GM21390 (cell line): ENCODE measurements around the gene ROBO1.

ENCODE experiments used
- ATAC-seq: cut with Tn5 transposase; IDR thresholded peaks from one replicate; pipeline ENCODE4 v1.9.1; 2021; ENCODE audit not compliant: unreplicated experiment

Gene ROBO1

DNA sequence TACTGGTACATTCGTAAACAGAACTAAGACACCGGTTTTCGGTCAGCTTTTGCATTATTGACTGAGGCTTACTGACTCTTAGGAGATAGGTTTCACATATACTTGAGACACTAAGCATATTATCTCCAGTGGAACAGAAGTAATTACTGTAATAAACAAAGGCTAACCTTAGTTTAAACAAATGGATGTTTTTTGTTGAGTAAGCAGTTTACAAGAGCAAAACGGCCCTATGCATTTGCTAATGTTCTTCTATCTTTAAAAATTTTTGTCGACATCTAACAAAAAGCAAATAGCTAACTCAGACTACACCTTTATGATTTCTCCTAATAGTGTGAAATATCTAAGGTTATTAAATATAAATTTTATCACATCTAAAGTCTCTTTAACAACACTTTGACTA lies 664.5 kb downstream of the ROBO1 start:
- ATAC-seq = no peak

DNA sequence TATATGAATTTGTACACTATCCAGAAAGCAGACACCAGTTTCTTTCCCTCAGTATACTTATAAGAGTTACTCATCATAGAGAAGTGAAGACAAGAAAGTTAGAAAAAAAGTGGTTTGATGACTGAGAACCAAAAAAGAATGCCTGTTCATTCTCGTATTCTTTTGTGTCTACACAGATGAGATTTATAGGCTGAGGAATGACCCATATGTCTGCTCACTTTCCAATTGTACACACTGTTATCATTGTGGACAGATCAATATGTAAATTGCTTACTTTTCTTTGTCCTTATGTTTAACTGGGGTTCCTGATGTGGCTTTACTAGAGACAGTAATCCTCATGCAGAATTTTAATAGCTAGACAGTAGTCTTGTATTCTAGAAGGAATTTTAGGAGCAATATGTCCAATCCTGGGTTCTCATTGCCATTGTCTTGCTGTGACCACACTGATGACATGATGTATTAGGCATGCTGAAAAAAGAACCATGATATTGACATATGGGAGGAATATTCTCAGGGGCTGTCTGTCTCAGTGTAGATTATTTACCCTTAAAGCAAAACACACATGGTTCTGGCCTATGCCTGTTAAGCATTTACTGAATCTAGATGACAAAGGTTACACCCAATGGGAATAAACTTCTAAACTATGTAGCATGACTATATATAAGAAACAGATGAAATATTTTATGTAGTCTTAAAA lies 669.7 kb downstream of the ROBO1 start:
- no peak for ATAC-seq

DNA sequence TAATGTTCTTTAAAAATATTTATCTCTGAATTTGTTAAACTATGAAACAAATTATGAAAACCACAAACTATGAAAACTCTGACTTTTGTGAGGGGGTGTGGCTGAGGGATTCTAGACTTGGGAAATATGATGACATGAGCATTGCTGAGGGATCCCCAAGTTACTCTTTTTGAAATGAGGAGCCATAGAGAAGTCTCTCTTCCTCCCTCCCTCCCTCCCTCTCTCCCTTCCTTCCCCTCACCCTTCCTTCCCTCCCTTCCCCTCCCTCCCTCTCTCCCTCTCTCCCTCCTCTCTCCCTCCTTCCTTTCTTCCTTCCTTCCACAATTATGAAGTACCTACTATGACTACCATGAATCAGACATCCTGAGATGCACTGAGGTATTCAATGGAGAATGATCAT lies 673.1 kb downstream of the ROBO1 start:
- no peak for ATAC-seq

DNA sequence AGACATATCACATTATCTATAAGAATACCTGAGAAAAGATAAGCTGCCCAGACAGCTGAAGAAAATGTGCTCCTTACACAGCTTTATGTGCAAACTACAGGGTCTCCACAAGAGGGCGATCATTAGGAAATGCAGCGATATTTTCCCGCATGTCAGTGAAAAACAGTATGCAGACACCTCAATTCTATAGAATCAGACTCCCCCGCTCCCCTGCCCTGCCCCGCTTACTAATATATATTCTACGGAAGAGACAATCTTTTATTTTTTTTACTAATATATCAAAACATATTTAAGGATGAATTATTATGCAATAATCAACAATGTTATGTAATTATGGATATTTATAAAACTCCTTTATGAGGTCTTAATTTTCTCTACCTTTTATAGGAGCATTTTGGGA lies 681.3 kb downstream of the ROBO1 start:
- peak; percentile 97 for ATAC-seq

DNA sequence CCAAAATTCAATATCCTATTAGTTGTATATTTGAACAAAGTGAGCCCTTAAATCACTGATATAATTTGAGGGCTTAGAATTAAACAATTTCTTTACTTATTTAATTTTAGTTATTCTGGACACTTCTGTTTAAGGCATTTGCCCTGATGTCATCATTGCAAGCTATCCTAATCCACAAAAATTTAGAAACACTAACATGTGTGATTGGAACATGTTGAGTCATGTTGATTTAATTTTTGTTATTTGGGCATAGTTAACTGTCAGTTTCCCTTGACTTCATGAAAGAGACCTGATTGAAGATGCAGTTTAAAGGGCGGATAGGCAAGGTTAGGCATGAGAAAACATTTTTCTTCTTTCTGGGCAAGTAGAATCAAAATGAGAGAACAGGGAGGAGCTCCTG lies 682.6 kb downstream of the ROBO1 start:
- ATAC-seq = no peak

DNA sequence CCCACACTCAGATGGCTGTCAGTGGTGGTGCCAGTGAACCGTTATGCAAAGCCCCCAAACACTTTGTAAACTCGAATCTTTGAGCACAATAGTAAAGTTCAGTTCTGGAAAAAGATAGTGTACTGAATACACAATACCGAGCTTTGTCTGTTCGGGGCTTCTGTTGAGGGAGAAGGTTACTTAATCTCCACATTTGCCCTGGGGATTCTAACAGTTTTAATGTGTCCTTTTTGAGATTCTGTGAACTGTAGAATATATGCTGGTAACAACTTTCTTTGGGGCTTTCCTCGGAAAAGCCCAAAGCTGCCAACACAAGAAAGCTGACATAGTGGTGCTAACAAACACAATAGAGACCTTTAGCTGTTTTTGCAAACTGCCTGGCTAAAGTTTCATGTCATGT lies 686.5 kb downstream of the ROBO1 start:
- ATAC-seq = no peak

DNA sequence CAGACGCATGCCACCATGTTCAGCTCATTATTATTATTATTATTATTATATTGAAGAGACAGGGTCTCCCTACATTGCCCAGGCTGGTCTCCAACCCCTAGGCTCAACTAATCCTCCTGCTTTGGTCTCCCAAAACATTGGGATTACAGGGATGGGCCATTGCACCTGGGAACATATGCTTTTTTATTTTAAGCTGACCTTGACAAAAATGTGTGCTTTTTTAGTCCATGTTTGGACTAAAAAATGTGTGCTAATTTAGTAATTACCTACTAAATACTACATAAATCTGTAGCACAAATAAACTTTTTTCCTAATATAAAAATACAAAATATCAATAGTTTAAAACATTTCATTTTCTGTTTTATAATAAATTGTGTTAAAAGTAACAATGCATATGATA lies 693.2 kb downstream of the ROBO1 start:
- ATAC-seq = no peak

DNA sequence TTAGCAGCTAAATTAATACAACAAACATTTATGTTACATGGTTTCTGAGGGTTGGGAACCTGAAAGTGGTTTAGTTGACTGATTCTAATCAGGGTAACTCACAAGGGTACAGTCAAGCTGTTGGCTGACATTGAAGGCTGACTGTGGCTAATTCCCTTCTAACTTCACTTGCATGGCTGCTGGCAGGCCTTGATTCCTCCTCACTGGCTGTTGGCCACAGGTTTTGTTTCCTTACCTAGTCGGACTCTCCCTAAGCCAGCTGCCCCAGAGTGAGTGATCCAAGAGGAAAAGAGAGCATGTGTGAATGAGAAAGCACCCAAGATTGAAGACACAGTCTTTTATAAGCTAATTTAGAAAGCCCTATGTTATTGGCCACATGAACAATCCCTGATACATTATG lies 700.1 kb downstream of the ROBO1 start:
- ATAC-seq = no peak

DNA sequence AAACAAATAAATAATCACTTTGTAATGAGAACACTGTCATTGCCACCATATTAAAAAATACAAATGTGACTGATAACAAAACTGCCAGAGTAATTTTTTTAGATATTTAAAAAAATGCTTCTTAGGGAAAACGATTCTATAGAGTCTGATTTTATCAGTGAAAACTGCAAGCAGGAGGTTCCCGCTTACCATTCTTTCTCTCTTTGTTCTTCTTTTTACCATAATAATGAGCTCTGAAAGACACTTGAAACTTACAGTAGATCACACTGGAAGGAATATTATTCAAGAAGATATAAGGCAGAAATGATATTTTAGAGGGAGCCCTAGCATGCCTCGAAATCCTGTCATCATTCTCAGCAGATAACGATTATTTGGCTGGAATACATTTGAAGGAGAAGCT lies 701.3 kb downstream of the ROBO1 start:
- no peak for ATAC-seq

DNA sequence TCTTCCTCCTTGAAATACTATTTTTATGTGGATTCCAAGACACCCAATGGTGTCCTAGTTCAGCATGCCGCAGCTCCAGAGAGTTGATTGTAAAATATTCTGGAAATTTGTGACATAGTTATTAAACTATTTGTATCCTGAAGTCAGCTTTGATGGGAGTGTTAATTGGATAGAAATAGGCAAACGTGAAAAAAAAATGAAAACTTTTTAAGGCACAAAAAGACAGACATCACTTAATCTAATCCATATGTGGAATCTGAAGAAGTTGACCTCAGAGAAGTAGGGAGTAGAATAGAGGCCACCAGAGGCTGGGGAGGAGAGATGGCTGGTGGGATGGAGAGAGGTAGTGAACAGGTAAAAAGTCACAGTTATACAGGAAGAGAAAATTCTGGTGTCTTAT lies 704.2 kb downstream of the ROBO1 start:
- no peak for ATAC-seq

DNA sequence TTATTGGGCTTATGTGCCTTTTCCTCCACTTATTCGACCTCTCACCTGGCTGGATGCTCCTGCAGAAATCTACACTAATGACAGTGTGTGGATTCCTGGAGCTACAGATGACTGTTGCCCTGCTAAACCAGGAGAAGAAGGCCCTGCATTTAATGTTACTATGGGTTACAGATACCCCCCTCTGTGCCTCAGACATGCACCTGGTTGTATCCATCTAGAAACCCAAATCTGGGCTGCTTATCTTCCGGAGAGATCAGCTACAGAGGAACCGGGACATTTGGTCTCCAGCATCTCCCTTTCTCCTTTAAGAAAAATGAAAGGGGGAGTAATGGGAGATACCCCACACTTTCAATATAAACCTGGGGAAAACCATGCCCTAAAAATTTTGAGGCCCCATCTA lies 710.0 kb downstream of the ROBO1 start:
- ATAC-seq = no peak

DNA sequence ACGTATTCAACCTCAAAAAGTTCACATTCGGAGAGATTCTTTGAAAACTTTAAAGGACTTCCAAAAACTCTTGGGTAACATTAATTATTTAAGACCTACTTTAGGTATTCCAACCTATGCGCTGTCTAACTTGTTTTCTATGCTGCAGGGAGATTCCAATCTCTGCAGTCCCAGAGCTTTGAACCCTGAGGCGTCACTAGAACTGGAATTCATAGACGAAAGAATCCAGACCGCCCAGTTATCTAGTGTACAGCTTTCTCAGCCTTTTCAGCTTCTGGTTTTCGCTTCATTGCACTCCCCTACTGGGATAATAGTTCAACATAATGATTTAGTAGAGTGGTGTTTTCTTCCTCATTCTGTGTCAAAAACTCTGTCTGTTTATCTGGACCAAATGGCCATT lies 711.3 kb downstream of the ROBO1 start:
- no peak for ATAC-seq

DNA sequence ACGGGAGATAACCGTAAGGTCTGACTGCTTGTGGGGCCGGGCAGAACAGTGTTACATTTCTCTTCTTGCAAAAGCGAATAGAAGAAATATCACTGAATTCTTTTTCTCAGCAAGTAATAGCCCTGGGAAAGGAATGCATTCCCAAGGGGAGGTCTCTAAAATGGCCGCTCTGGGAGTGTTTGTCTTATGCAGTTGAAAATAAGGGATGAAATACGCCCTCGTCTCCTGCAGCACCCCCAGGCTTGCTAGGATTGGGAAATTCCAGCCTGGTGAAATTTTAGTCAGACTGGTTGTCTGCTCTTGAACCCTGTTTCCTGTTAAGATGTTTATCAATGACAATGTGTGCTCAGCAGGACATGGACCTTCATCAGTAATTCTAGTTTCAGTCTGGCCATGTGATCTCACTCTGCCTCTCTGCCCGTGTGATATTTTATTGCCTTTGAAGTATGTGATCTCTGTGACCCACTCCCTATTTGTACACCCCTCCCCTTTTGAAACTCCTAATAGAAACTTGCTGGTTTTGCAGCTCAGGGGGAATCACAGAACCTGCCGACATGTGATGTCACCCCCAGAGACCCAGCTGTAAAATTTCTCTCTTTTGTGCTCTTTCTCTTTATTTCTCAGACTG lies 715.6 kb downstream of the ROBO1 start:
- no peak for ATAC-seq

DNA sequence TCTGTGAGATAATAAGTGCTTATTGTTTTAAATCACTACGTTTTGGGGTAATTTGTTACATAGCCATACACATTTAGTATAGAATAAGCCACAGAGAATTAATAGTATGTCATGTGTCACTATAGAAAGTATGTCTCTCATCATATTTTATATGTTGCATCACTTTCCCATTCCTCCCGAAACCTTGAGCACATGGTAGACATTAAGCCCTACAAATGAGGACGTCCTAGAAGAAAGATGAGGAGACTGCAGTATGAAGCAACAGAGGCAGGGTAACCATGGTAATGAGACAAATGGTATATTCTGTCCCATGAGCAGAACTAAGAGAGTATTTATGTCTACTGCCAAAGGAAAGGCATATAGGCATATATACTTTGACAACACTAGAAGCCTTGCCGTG lies 720.2 kb downstream of the ROBO1 start:
- no peak for ATAC-seq

DNA sequence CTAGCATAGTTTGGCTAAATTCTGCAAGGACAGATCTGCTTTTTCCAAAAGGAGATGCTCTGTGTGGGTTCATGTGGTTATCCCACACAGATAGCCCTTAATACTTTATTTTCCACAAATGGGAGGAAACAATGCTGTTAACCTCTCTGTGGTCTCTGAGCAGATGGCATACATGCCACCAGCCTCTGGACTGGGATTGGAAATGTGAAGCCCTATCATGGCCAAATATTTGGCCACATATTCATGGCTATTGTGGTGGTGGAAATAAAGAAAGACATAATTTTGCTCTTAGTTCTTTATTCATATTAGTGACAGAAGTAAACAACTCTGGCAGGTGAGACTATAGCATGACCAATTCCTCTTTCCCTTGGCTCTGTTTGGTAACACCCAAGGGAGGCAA lies 726.2 kb downstream of the ROBO1 start:
- ATAC-seq = no peak

DNA sequence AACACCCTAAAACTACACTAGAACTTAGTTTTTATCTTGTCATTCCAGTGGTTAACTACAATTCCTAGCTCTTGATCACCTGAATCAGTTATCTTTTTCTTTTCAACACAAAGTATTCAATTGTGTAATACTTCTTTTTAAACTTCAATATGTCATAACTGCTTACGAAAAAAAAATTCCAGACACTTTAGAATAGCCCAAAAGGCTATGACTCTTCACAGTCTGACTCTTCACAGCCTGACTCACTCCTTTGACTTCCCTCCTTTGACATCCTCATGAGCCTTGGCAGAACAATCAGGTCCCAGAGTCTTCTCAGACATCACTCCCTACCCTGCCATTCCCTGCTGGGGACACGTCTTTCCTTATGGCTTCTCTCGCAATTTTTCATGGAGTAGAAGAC lies 727.1 kb downstream of the ROBO1 start:
- no peak for ATAC-seq

DNA sequence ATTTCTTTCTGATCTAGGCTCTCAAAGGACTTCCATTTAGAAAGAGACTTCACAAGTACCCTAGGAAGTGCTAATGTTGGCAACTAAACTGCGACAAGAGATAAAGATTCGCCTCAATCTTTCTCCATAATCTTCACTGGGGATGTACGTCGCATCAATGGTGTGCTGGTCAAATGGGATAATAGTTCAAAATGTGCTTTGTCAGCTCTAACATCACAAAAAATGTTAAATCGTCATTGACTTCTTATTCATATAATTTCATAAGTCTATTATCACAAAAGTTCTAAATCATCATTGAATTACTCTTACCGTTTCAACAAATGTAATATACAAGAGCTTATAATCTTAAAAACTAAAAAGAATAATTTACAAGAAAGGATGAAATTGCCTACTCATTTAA lies 727.7 kb downstream of the ROBO1 start:
- ATAC-seq = no peak

DNA sequence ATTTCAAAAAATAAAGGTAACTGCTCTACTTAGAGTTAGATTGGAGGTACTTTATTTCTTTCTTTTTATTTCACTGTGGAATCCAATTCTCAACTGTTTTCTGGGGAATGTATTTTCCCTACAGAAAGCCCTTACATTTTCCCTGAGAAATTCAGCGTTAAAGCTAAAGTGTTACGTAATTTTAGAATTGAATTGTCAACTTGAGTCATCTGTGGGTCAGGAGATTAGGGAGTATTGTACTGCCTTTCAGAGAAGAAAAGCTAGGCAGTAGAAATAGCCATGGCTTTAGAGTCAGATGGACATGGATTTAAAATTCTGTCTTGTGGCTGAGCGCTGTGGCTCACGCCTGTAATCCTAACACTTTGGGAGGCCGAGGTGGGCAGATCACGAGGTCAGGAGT lies 728.6 kb downstream of the ROBO1 start:
- no peak for ATAC-seq

DNA sequence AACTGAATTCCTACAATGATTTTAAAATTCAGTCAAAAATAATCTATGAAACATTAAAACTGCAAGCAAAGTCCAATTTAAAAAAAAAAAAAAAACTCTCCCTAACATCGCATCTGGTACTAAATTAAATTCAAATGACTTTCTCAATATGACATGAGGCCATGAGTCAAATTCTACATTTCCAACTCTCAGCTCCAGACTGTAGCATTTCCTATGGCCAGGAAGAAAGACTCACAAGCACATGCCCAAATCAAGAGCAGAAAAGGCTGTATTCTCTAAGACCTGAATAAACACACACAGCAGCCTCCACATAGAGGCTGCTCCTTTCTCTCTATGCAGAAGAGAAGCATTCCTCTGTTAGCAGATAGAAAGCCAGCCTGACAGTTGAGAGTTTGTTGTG lies 729.2 kb downstream of the ROBO1 start:
- no peak for ATAC-seq

DNA sequence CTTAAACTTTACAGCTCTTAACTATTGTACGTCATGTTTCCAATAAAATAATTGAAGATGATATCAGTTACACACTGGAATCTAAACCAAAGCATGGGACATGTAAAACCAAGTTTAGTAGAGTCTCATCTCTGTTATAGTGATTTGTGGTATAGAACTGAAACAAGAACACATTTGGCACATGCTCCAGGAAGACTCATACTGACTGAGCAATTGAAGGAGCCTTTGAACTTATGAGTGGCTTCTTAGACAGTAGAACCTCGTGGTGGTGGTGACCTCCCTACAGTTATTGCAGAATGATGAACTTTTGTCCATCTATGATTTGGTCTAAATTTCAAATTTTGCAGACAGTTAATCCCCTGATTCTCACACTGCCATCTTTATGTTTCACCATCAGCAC lies 729.7 kb downstream of the ROBO1 start:
- no peak for ATAC-seq

DNA sequence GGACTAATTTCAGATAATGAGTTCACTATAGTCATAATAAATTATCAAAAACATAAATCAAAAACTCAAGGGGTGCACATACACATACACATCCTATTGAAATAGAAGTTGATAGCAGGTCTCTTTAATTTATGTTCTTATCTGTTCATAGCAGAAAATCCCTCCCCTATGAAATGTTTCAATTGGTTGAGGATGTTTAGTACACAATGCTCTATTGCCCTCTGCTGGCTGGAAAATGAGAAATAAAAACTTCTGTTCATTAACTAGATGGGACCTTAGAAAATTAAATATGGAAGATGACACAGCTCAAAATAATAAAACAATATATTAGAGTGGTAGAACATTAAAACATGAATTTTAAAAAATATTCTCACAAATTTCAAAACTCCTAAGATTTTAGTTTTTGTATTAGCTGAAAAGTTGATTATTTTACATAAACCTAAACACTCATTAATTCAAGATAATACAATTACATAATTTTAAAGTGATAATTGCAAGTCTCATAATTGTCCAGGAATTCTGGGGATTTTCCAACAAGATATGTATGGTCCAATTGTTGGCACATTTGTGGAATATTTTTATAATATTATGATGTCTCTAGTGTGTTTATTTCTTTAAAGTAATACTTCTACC lies 735.0 kb downstream of the ROBO1 start:
- peak; percentile 65 for ATAC-seq

DNA sequence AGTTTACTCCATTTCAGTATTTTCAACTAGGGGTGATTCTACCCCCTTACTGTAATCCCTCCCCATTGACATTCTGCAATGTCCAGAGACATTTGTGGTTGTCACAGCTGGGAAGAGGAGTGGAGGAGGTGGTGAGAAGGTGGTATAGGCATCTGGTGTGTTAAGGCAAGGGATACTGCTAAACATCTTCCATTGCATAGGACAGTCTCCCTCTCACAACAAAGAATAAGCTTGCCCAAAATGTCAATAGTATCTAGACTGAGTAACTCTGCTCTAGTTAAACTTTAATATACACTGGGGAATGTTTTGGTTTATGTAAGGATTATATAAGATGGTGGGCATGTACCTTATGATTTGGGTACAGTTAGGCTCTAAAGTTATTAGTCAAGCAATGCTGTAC lies 737.6 kb downstream of the ROBO1 start:
- ATAC-seq = no peak

DNA sequence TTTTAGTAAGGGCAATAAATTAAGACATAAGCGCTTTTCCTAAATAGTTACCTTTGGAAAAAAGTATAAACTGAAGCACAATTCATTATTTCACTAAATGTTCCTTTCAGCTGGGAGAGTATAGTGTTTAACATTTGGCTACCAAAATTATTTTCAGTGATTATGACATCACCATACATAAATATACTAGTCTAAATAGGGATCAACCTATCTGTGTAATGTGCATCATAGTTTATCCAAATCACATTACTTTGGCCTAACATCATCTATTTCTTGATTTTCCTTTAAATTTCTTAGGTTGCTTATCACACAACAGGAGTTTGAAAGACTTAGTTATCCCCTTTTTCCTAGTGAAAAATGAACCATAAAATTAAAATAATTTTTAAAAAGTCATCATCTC lies 738.9 kb downstream of the ROBO1 start:
- no peak for ATAC-seq
